Measurements from ENCODE around the gene SLC66A2. TPM values are rescaled to one million over a fixed set of nuclear protein-coding genes. Genes with fewer than 3 reads are reported as not detected.
"Not testable (repeated sequence)": the region's sequence is repeated elsewhere in the genome, so short reads cannot be mapped to it uniquely, and the experiment has no call there.

Gene SLC66A2
- total RNA-seq, 4 donors from 2014 or later: 69.4 to 176 (median 103) TPM

DNA sequence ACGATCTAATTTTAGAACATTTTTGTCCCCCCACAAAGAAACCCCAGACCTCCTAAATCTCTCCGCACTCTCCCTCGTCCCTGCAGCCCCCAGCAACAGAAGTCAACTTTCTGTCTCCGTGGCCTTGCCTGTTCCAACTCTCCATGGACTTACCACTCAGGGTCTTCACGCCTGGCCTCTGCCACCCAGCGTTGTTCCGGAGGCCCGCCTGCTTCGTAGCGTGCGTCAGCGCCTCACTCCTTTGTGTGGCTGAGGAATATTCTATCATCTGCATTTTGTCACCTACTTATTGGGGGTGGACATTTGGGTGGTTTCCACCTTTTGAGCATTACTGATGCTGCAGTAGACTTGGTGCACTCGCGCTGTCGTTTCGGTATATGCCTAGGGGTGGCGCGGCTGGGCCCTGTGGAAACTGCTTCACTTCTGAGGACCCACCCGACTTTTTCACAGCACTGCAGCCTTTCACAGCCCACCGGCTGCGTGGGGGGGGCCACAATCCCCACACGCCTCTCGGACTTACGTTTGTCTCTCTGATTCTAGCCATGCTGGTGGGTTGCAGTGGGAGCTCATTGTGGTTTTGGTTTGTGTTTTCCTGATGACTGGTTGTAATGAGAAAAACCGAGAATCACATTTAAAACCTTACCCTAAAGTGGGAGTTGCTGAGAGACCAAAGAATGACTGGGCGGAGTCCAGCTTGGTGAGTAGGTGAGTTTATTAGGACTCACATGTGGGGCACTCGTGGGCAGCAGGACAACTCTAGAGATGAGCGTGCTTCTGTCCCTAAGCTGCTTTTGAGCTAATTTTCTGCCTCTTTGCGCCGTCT lies 11.6 kb upstream of the SLC66A2 start:
- TF ChIP-seq, protein P1, sequence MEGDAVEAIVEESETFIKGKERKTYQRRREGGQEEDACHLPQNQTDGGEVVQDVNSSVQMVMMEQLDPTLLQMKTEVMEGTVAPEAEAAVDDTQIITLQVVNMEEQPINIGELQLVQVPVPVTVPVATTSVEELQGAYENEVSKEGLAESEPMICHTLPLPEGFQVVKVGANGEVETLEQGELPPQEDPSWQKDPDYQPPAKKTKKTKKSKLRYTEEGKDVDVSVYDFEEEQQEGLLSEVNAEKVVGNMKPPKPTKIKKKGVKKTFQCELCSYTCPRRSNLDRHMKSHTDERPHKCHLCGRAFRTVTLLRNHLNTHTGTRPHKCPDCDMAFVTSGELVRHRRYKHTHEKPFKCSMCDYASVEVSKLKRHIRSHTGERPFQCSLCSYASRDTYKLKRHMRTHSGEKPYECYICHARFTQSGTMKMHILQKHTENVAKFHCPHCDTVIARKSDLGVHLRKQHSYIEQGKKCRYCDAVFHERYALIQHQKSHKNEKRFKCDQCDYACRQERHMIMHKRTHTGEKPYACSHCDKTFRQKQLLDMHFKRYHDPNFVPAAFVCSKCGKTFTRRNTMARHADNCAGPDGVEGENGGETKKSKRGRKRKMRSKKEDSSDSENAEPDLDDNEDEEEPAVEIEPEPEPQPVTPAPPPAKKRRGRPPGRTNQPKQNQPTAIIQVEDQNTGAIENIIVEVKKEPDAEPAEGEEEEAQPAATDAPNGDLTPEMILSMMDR (IDR thresholded peaks at IDR 0.05): no peak
- ATAC-seq (ENCODE audit: low FRiP score) (no peak), DNase-seq (ENCODE audit: low spot score) (peak; percentile 19)

DNA sequence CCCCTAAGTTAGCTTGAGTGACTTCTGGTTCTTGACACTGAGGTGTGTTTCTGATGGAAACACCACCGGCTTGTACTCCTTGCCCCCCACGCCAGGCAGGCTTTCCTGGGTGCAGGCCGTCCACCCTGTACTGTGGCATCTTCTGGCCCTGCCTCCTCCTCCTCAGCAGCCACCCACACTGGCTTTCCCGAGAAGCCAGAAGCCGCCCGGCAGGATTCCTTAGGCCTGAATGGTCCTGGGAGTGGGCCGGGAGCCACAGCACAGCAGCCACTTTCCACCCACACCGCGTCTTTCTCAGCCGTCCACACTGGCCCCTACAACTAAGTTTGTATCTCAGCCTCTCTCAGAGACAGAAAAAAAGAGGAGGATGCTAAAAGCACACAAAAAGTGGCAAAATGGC lies 10.9 kb upstream of the SLC66A2 start:
- TF ChIP-seq, protein P1 (IDR thresholded peaks at IDR 0.05): no peak
- no peak for ATAC-seq (ENCODE audit: low FRiP score)
- DNase-seq (ENCODE audit: low spot score): no peak

DNA sequence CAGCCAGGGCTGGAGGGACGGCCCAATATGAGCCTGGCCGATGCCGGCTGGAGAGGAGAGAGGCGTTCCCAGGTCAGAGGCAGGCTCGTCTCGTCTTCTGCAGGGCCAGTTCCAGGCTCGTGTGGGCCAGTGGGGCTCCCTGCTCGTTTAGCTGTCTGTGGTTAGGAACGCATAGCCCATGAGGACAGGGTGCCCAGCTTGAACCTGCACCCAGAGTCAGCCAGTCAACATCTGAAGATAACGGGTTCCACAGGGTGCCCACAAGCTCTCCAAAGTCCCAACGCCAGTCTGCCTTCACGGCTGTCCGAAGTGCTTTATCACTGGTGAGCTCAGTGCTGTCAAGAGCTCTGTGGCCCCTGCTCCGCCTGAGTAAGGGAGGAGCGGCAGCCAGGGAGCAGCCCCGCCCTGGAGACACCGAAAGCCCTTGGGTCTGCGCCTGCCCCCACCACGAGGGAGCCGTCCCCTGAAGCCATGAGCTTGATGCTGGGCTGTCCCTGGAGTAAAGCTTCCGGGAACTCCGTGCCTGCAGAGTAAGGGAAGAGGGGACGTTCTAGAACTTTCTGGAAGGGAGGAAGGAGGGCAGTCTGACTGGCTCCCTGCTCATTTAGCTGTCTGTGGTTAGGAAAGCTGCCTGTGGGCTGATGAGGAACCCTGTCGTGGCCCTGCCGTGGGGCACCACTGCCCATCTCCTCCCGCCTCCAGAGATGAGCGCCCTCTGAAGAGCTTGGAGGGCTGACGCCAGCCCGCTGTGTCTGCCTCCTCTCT lies 10.3 kb upstream of the SLC66A2 start:
- ATAC-seq (ENCODE audit: low FRiP score): no peak
- DNase-seq (ENCODE audit: low spot score): no peak
- TF ChIP-seq, protein P1 (IDR thresholded peaks at IDR 0.05): no peak

DNA sequence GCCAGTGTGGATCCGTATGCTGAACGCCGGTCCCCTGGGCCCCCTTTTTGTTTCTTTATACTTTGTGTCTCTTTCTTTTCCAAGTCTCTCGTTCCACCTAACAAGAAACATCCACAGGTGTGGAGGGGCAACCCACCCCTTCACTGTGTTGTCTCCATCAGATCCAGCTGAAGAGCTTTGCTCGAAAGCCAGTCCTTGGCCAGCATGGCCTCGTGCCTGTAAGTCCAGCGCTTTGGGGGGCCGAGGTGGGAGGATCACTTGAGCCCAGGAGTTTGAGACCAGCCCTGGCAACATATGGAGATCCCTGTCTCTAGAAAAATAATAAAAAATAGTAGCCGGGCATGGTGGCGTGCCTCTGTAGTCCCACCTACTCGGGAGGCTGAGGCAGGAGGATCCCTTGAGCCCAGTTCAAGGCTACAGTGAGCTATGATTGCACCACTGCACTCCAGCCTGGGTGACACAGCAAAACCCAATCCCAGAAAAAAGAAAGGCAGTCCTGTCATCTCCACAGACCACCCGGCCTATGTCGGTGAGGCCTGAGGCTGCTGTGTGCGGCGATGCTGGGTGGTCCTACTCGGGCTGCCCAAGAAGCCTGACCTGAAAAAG lies 9.6 kb upstream of the SLC66A2 start:
- ATAC-seq (ENCODE audit: low FRiP score): no peak
- no peak for DNase-seq (ENCODE audit: low spot score)
- TF ChIP-seq, protein P1 (IDR thresholded peaks at IDR 0.05): no peak

DNA sequence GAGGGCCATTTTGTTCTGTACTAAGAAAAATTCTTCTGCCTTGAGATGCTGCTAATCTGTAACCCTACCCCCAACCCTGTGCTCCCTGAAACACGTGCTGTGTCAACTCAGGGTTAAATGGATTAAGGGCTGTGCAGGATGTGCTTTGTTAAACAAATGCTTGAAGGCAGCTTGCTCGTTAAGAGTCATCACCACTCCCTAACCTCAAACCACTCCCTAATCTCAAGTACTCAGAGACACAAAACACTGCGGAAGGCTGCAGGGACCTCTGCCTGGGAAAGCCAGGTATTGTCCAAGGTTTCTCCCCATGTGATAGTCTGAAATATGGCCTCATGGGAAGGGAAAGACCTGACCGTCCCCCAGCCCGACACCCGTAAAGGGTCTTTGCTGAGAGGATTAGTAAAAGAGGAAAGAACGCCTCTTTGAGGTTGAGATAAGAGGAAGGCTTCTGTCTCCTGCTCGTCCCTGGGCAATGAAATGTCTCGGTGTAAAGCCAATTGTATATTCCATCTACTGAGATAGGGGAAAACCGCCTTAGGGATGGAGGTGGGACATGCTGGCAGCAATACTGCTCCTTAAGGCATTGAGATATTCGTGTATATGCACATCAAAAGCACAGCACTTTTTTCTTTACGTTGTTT lies 8.8 kb upstream of the SLC66A2 start:
- not testable (repeated sequence) for DNase-seq (ENCODE audit: low spot score); ATAC-seq (ENCODE audit: low FRiP score)

DNA sequence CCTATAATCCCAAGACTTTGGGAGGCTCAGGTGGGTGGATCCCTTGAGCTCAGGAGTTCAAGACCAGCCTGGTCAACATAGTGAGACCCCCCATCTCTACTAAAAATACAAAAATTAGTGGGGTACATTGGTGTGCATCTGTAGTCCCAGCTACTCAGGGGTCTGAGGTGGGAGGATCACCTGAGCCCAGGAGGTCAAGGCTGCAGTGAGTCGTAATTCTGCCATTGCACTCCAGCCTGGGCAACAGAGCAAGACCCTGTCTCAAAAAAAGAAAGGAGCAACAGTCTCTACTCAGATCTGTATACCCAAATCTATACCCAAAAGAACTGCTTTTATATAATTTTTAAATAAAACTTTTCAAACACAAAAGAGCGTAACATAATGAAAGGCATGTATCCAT lies 7.5 kb upstream of the SLC66A2 start:
- TF ChIP-seq, protein P1 (IDR thresholded peaks at IDR 0.05): no peak
- ATAC-seq (ENCODE audit: low FRiP score): no peak
- DNase-seq (ENCODE audit: low spot score): no peak

DNA sequence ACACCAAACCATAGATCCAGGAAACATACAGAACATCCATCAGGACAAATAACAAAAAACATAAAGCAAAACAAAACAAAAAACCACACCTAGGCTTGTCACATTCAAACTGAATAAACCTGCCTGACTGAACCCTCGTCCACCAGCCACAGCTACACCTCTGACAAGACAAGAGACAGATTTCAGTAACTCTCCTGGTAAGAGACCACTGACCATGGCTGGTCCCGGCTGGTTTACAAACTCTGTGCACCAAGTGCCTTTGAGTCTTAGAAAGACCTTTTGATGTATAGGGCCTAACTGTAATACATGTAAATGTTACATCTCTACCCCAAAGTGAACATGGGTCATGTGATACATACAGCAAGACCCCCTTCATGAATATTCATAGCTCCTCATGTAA lies 4.8 kb upstream of the SLC66A2 start:
- TF ChIP-seq, protein P1 (IDR thresholded peaks at IDR 0.05): no peak
- DNase-seq (ENCODE audit: low spot score): no peak
- ATAC-seq (ENCODE audit: low FRiP score): no peak

Data from omental fat pad (tissue), 4 donors.